LNCAP (cell line): ENCODE measurements around the gene SLC35A1.

Source experiments
- CTCF ChIP-seq: fragments of 450-650 bp; IDR thresholded peaks from 2 replicates; pipeline ENCODE4 v1.5.1; 2017; ENCODE audit warnings: mild to moderate bottlenecking

SLC35A1 gene

GRCh38 chr6:87498048-87498447, 25.3 kb downstream of the SLC35A1 start:
- TF ChIP-seq CTCF = no peak

DNA sequence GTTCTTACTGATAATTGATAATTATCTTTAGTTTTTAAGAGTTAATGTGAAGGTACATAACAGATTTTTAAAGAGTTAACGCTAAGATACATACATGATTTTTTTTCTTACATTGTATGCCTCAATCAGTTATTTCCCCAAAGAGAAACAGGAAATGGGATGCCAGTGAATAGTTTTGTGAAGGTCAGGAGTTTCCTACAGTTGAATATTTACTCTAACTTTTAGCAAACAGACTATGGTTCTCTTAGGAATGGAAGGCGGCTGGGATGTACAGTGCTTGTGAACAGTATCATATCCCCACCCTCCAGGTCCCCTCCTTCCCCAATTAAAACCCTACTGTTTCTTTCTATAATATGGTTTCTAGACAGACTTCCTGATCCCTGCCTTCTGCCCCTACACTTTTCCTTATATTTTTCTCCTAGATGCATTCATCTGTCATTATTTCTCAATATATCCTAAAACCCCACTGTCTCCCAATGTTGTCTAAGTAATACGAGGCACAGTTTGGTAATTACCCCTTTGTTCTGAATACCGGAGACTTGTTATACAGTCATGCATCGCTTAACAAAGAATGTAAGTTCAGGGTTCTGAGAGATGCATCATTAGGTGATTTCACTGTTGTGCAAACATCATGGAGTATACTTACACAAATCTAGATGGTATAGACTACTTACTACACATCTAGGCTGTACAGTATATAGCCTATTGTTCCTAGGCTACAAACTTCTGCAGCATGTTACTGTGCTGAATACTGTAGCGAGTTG, 29.2 kb downstream of the SLC35A1 start:
- TF ChIP-seq CTCF = no peak

- TF ChIP-seq CTCF = no peak
These were observed 31.7 kb downstream of the SLC35A1 start for GRCh38 chr6:87504441-87504840.

- no peak for TF ChIP-seq CTCF
These were observed 42.1 kb downstream of the SLC35A1 start for GRCh38 chr6:87514831-87515230.

DNA sequence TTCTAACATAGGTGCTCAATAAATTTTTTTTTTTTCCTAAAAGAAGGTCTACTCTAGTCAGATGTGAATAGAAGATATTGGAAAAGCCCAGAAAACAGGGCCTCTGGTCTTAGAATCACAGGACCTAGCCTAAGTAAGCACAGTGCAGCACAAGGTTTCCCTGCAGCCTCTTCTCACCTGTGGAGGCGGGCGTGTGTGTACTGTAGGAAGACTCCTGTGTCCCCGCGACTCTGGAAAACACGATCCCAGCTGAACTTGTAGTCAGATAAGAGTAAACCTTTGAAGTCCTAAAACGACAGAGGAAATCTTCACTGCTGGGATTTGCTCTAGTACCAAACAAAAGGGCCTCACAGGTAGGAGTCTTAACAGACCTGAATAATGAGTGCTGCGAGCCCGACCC, 45.7 kb downstream of the SLC35A1 start:
- no peak for TF ChIP-seq CTCF

GRCh38 chr6:87522686-87523085, 49.9 kb downstream of the SLC35A1 start:
- no peak for TF ChIP-seq CTCF

GRCh38 chr6:87529221-87529620, 56.4 kb downstream of the SLC35A1 start:
- TF ChIP-seq CTCF = no peak
